HepG2 (cell line): ENCODE data around the gene CFAP99. TPM values are rescaled to one million over a fixed set of nuclear protein-coding genes. Genes with fewer than 3 reads are reported as not detected.

Experiments
- ATAC-seq: fragments of 200-7000 bp; cut with Tn5 transposase; 3 replicates; pipeline ENCODE4 v1.9.1; 2020; ENCODE audit warnings: mild to moderate bottlenecking, moderate library complexity
- BruUV-seq: library from RNA; stranded (reverse); fragments of 400-500 nt; replicated peaks from 2 replicates; lab custom pipeline; 2021; lab: Mats Ljungman, UMichigan
- CTCF ChIA-PET: fragments of 300-600 bp; formaldehyde crosslinking; extraction: SDS; loops from one replicate; lab custom pipeline; 2021; ENCODE audit warnings: low total read pairs, inconsistent platforms, low intra/inter-chr PET ratio; lab: Yijun Ruan, JAX
- POLR2A ChIA-PET: fragments of 350-600 bp; sonication (Branson Sonifier 250); formaldehyde crosslinking; loops from one replicate; lab custom pipeline; 2020; ENCODE audit warnings: antibody characterized with exemption, inconsistent platforms; lab: Yijun Ruan, JAX
- DNase-seq: peaks from one replicate; pipeline ENCODE4 v3.0.0-alpha.2; 2015; ENCODE audit warnings: low spot score
- FAIRE-seq: peaks from 3 replicates; lab custom pipeline; 2011; peaks lifted over from hg19 to GRCh38; lab: Jason Lieb, UNC
- H2AFZ ChIP-seq: one replicate; pipeline ENCODE4 v1.6.1; 2011; ENCODE audit warnings: low read length, inconsistent platforms
- H3K27ac ChIP-seq: fragments of 300-600 bp; 3 replicates; pipeline ENCODE4 v1.8.0; 2011; ENCODE audit warnings: mixed run types, mild to moderate bottlenecking, mixed read lengths, low read length, inconsistent platforms; ENCODE audit not compliant: insufficient read depth; ENCODE audit errors: extremely low read length
- H3K27me3 ChIP-seq, 2 experiments: fragments of 200-600 bp in 1 of 2; 2 replicates in 1 of 2; 3 replicates in 1 of 2; pipeline versions ENCODE4 v1.6.0 to v1.8.0; 2011; ENCODE audit warnings: low read length in 2 of 2, mild to moderate bottlenecking in 2 of 2, moderate library complexity in 2 of 2, inconsistent platforms in 1 of 2; ENCODE audit not compliant: insufficient read depth in 2 of 2, control insufficient read depth in 1 of 2
- H3K36me3 ChIP-seq, 2 experiments: fragments of 200-600 bp in 1 of 2; replicated peaks in 1 of 2; 2 replicates in 1 of 2; 3 replicates in 1 of 2; pipeline versions ENCODE4 v1.5.1 to v1.8.0; 2011; ENCODE audit warnings: low read length in 2 of 2, inconsistent platforms in 1 of 2; ENCODE audit not compliant: insufficient read depth in 2 of 2, control insufficient read depth in 1 of 2
- H3K4me1 ChIP-seq: 2 replicates; pipeline ENCODE4 v1.5.1; 2012; ENCODE audit warnings: low read length, inconsistent platforms; ENCODE audit not compliant: insufficient read depth
- H3K4me2 ChIP-seq: 2 replicates; pipeline ENCODE4 v1.6.0; 2011; ENCODE audit warnings: low read depth, low read length, inconsistent platforms
- H3K4me3 ChIP-seq, 3 experiments: fragments of 200-600 bp in 1 of 3; sonication (generic), shearing (Covaris generic) in 1 of 3; replicated peaks in 1 of 3; 2 replicates each; pipeline ENCODE4 v1.5.1; 2011 to 2016; ENCODE audit warnings: low read length in 3 of 3, inconsistent platforms in 2 of 3, low read depth in 2 of 3, mild to moderate bottlenecking in 2 of 3, control low read depth in 1 of 3, mixed read lengths in 1 of 3; ENCODE audit not compliant: insufficient read depth in 1 of 3
- H3K79me2 ChIP-seq: one replicate; pipeline ENCODE4 v1.6.1; 2011; ENCODE audit warnings: low read length, inconsistent platforms; ENCODE audit not compliant: insufficient read depth
- H3K9ac ChIP-seq: 2 replicates; pipeline ENCODE4 v1.6.0; 2011; ENCODE audit warnings: mild to moderate bottlenecking, low read depth, low read length, inconsistent platforms; ENCODE audit not compliant: insufficient read depth
- H3K9me3 ChIP-seq: 2 replicates; pipeline ENCODE4 v1.5.1; 2012; ENCODE audit warnings: mild to moderate bottlenecking, low read length
- H4K20me1 ChIP-seq: 2 replicates; pipeline ENCODE4 v1.6.0; 2011; ENCODE audit warnings: inconsistent platforms, mild to moderate bottlenecking, low read length, moderate library complexity; ENCODE audit not compliant: insufficient read depth
- ATF3 ChIP-seq: sonication (generic); formaldehyde crosslinking; IDR thresholded peaks from 2 replicates; pipeline ENCODE4 v1.4.0; 2020; ENCODE audit warnings: missing genetic modification reagents
- CHCHD3 ChIP-seq: sonication (generic); formaldehyde crosslinking; IDR thresholded peaks from 2 replicates; pipeline ENCODE4 v1.8.0; 2022; ENCODE audit warnings: mild to moderate bottlenecking, missing genetic modification reagents, moderate library complexity
- FOSL2 ChIP-seq: sonication (generic); formaldehyde crosslinking; IDR thresholded peaks from 2 replicates; pipeline ENCODE4 v1.4.0; 2020; ENCODE audit warnings: missing genetic modification reagents
- IRX3 ChIP-seq: sonication (generic); formaldehyde crosslinking; IDR thresholded peaks from 2 replicates; pipeline ENCODE4 v1.8.1; 2023; ENCODE audit warnings: mild to moderate bottlenecking, low read depth, missing genetic modification reagents, borderline replicate concordance
- KDM2A ChIP-seq: sonication (generic); formaldehyde crosslinking; IDR thresholded peaks from 2 replicates; pipeline ENCODE4 v1.4.0; 2020; ENCODE audit warnings: low read depth, missing genetic modification reagents, borderline replicate concordance
- MXD3 ChIP-seq: IDR thresholded peaks from 2 replicates; pipeline ENCODE4 v1.6.1; 2016; ENCODE audit warnings: mild to moderate bottlenecking, missing biosample characterization, missing genetic modification reagents
- NFRKB ChIP-seq: fragments of 450-650 bp; IDR thresholded peaks from 2 replicates; pipeline ENCODE4 v1.6.1; 2017
- POLR2AphosphoS5 ChIP-seq: IDR thresholded peaks from 2 replicates; pipeline ENCODE4 v1.6.1; 2012; ENCODE audit warnings: low read depth, low read length
- PRDM4 ChIP-seq: sonication (generic); formaldehyde crosslinking; IDR thresholded peaks from 2 replicates; pipeline ENCODE4 v1.9.0; 2021; ENCODE audit warnings: missing genetic modification reagents, borderline replicate concordance
- RBFOX2 ChIP-seq: fragments of 200-400 bp; formaldehyde crosslinking; IDR thresholded peaks from 2 replicates; pipeline ENCODE4 v1.6.1; 2017; ENCODE audit warnings: low read depth, mild to moderate bottlenecking, low read length
- RFXAP ChIP-seq: sonication (generic); formaldehyde crosslinking; IDR thresholded peaks from 2 replicates; pipeline ENCODE4 v1.4.0; 2020; ENCODE audit warnings: missing genetic modification reagents, borderline replicate concordance
- SAFB2 ChIP-seq: sonication (generic); formaldehyde crosslinking; IDR thresholded peaks from 2 replicates; pipeline ENCODE4 v1.5.1; 2020; ENCODE audit warnings: missing genetic modification reagents, low read depth, mild to moderate bottlenecking, borderline replicate concordance
- SOX13 ChIP-seq, 3 experiments: fragments of 450-650 bp in 1 of 3; sonication (generic) in 1 of 3; formaldehyde crosslinking in 1 of 3; IDR thresholded peaks in 2 of 3; conservative IDR thresholded peaks in 1 of 3; 2 replicates each; pipeline versions ENCODE4 v1.5.0 to v1.6.1; 2016 to 2020; ENCODE audit warnings: antibody characterized with exemption in 1 of 3, mild to moderate bottlenecking in 1 of 3, missing compliant biosample characterization in 1 of 3, missing genetic modification reagents in 1 of 3, moderate library complexity in 1 of 3
- ZNF143 ChIP-seq: sonication (generic); formaldehyde crosslinking; IDR thresholded peaks from 2 replicates; pipeline ENCODE4 v1.4.0; 2020; ENCODE audit warnings: missing genetic modification reagents
- ZNF224 ChIP-seq: sonication (generic); formaldehyde crosslinking; IDR thresholded peaks from 2 replicates; pipeline ENCODE4 v1.5.0; 2020; ENCODE audit warnings: mild to moderate bottlenecking, missing genetic modification reagents
- ZNF296 ChIP-seq: sonication (generic); formaldehyde crosslinking; conservative IDR thresholded peaks from 2 replicates; pipeline ENCODE4 v1.5.0; 2020; ENCODE audit warnings: mild to moderate bottlenecking, missing genetic modification reagents
- ZNF547 ChIP-seq: sonication (generic); formaldehyde crosslinking; IDR thresholded peaks from 2 replicates; pipeline ENCODE4 v1.5.1; 2020; ENCODE audit warnings: mild to moderate bottlenecking, missing genetic modification reagents
- ZNF7 ChIP-seq: IDR thresholded peaks from 2 replicates; pipeline ENCODE4 v1.6.1; 2016; ENCODE audit warnings: missing biosample characterization, missing genetic modification reagents
- ZNF724P ChIP-seq: sonication (generic); formaldehyde crosslinking; IDR thresholded peaks from 2 replicates; pipeline ENCODE4 v1.8.0; 2022; ENCODE audit warnings: missing genetic modification reagents, borderline replicate concordance
- ZNF75D ChIP-seq: sonication (generic); formaldehyde crosslinking; IDR thresholded peaks from 2 replicates; pipeline ENCODE4 v1.8.1; 2023; ENCODE audit warnings: missing genetic modification reagents, mild to moderate bottlenecking, borderline replicate concordance
- ZNF766 ChIP-seq: sonication (generic); formaldehyde crosslinking; IDR thresholded peaks from 2 replicates; pipeline ENCODE4 v1.5.0; 2020; ENCODE audit warnings: missing genetic modification reagents, borderline replicate concordance
- ZSCAN31 ChIP-seq: sonication (generic); formaldehyde crosslinking; IDR thresholded peaks from 2 replicates; pipeline ENCODE4 v1.5.0; 2020; ENCODE audit warnings: low read depth, mild to moderate bottlenecking, missing genetic modification reagents
- WGBS: methylation state at CpG from one replicate; pipeline ENCODE4 v1.1.6; 2017; ENCODE audit warnings: low lambda C conversion rate; 5-methylcytosine and 5-hydroxymethylcytosine counted together
- in situ Hi-C: cut with HindIII; loops from 2 replicates; pipeline ENCODE4 v1.10.0; 2017; ENCODE audit warnings: low pct_unique_long_range_greater_than_20kb; ENCODE audit not compliant: extremely low pct_ligation_motif_present
- intact Hi-C: fragments of 100-400 bp; cut with micrococcal nuclease; formaldehyde crosslinking; loops from one replicate; pipeline ENCODE4 v1.10.0; 2022; ENCODE audit not compliant: unreplicated experiment
- polyA plus RNA-seq, 8 experiments: library from polyadenylated mRNA; depleted of rRNA in 3 of 8; stranded (reverse) in 7 of 8; unstranded in 1 of 8; fragments of >200 nt; fragmentation: Illumina TruSeq in 4 of 8; extraction: Trizol in 4 of 8; gene quantifications; 2 replicates each; pipeline versions ENCODE4 v1.2.1 to v1.2.3, GENCODE V29; 2011 to 2016; ENCODE audit warnings: low read depth in 4 of 8, missing spikeins in 1 of 8, mixed read lengths in 1 of 8; ENCODE audit not compliant: insufficient read depth in 1 of 8
- total RNA-seq, 5 experiments: library from RNA; depleted of rRNA; stranded (reverse); fragments of >200 nt; fragmentation: Illumina TruSeq; extraction: Trizol; gene quantifications; 2 replicates each; pipeline ENCODE4 v1.2.3, GENCODE V29; 2016; ENCODE audit warnings: low read depth in 1 of 5

CFAP99 gene
- total and polyA plus RNA-seq, 2 of the 13 experiments (the other 11 are each of a cell fraction or from before 2014, with no cell fraction given), result not detected

DNA sequence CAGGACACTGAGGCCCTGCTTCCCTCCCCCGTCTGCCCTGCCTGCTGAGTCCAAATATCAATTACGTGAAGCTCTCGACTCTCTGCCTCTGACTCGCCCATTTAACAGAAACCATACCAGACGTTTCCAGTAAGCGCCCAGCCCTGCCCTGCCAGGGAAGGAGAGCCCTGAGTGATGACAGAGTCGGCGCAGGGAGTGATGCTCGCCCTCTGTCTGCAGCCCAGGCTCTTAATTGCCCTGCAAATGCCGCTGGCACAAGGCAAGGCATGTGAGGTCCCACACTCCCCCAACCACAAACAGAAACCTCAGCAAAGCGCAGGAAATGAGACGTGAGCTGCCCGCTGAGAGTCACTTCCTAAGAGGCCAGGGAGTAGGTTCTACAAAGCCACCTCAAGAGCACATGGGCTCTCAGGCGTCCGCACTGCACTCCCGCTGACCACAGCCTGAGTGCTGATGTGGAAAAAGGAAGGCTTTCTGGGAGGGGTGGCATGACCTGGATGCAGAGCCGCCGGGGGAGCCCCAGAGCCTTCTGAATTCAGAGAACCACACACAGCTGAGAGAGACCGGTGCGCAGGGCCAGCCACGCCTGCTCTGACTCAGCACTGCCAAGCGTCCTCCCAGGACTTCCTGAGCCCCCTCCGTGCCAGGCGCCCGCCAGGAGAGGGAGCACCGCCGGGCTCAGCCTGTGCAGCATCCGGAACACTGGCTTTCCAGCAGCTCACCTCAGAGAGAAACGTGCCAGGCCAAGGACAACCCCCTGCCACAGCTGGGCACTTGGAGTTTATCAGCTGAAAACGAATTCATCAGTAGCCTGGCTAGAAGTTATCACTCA is 5.7 kb upstream of the CFAP99 start:
- ATAC-seq (peak; percentile 89), DNase-seq (peak; percentile 70), FAIRE-seq (no peak)
- H3K27ac ChIP-seq, result no peak overlapping the region
- intact Hi-C loops (no loop called here), in situ Hi-C loops (no loop called here)
- H3K9ac ChIP-seq, result 0 out of 2 replicates have a peak overlapping the region, but pooled peaks have one; percentile 13
- peaks cover 17 to 60% of the 10 kb centered on the region in 2 experiments for H3K27me3 ChIP-seq
- H3K4me2 ChIP-seq, result peak overlapping the region; percentile 75
- no peaks in the 10 kb centered on the region for H3K79me2 ChIP-seq
- WGBS, result 28% methylated on average over 8 of the region's 30 CpGs
- no peak overlapping the region for H2AFZ ChIP-seq
- no peaks in the 10 kb centered on the region for H3K9me3 ChIP-seq
- no peaks in the 10 kb centered on the region for H3K36me3 ChIP-seq
- CTCF ChIA-PET, result interaction anchor here (1.2 kb wide), 1 partner anchor 29 kb away, joined by 7 read pairs; no protein-coding TSS in a partner anchor
- no TSS peak for BruUV-seq
- POLR2A ChIA-PET, result no interaction called here
- peak overlapping the region; percentile 13 to 64 (median 25); a peak in 4 of 6 replicates for H3K4me3 ChIP-seq
- H4K20me1 ChIP-seq, result no peaks in the 10 kb centered on the region
- H3K4me1 ChIP-seq, result peaks cover 38% of the 10 kb centered on the region
- TF ChIP-seq ATF3 (CRISPR knock-in tag) (0 out of 2 replicates have a peak, but pooled peaks have one; percentile 15), ZNF143 (no peak), ZNF724P (no peak), ZNF224 (CRISPR knock-in tag) (no peak), IRX3 (CRISPR knock-in tag) (no peak), ZSCAN31 (CRISPR knock-in tag) (no peak), ZNF75D (CRISPR knock-in tag) (no peak), ZNF296 (no peak), PRDM4 (CRISPR knock-in tag) (no peak), CHCHD3 (CRISPR knock-in tag) (no peak), SOX13 (IDR thresholded peaks at IDR 0.05) (no peak), SOX13 (CRISPR knock-in tag; conservative IDR thresholded peaks at IDR 0.05 in 1 of 2, IDR thresholded peaks at IDR 0.05 in 1 of 2) (no peak), ZNF547 (CRISPR knock-in tag) (no peak), ZNF766 (no peak), RFXAP (CRISPR knock-in tag) (no peak), MXD3 (CRISPR knock-in tag) (no peak), FOSL2 (CRISPR knock-in tag) (peak; percentile 85), POLR2AphosphoS5 (no peak), KDM2A (CRISPR knock-in tag) (peak; percentile 74; the same call in 1 of the 2 replicates), RBFOX2 (no peak), NFRKB (no peak), ZNF7 (CRISPR knock-in tag) (no peak), SAFB2 (no peak)
